Activated CD4-positive, alpha-beta T cell treated with anti-CD3 and anti-CD28 coated beads, Interleukin-2, amount 50 U/mL, for 48 hours (primary cell): ENCODE results near the gene MEIS3.
"Not testable (repeated sequence)": the region's sequence is repeated elsewhere in the genome, so short reads cannot be mapped to it uniquely, and the experiment has no call there.

Experiments used
- DNase-seq, 2 experiments: peaks; one replicate each; pipeline ENCODE4 v3.0.0-alpha.2; 2020

Gene MEIS3

GRCh38 chr19:47381653-47382279 is 37.6 kb downstream of the MEIS3 start:
- DNase-seq, result no peak

- no peak for DNase-seq
Observed at GRCh38 chr19:47381121-47381520, 38.2 kb downstream of the MEIS3 start.

- no peak for DNase-seq
Observed at GRCh38 chr19:47380559-47380958, 38.8 kb downstream of the MEIS3 start.

GRCh38 chr19:47379381-47379938 is 39.9 kb downstream of the MEIS3 start:
- DNase-seq, result no peak

GRCh38 chr19:47378246-47378645 is 41.1 kb downstream of the MEIS3 start:
- DNase-seq, result no peak

GRCh38 chr19:47377801-47378200 is 41.5 kb downstream of the MEIS3 start:
- DNase-seq, result no peak

- no peak for DNase-seq
Observed at GRCh38 chr19:47377208-47377701, 42.1 kb downstream of the MEIS3 start.

GRCh38 chr19:47376589-47377144 is 42.7 kb downstream of the MEIS3 start:
- no peak for DNase-seq

- no peak for DNase-seq
Observed at GRCh38 chr19:47375694-47376588, 43.4 kb downstream of the MEIS3 start.

GRCh38 chr19:47374876-47375693 is 44.2 kb downstream of the MEIS3 start:
- DNase-seq, result no peak

- DNase-seq, result no peak
Observed at GRCh38 chr19:47373246-47374240, 45.8 kb downstream of the MEIS3 start.

GRCh38 chr19:47372603-47373002 is 46.7 kb downstream of the MEIS3 start:
- DNase-seq, result no peak

GRCh38 chr19:47371261-47371660 is 48.1 kb downstream of the MEIS3 start:
- DNase-seq, result no peak

GRCh38 chr19:47370045-47370611 is 49.2 kb downstream of the MEIS3 start:
- DNase-seq, result no peak

GRCh38 chr19:47365455-47365854 is 53.9 kb downstream of the MEIS3 start:
- DNase-seq, result not testable (repeated sequence)

- no peak for DNase-seq
Observed at GRCh38 chr19:47363758-47364531, 55.4 kb downstream of the MEIS3 start.

GRCh38 chr19:47362321-47362720 is 57.0 kb downstream of the MEIS3 start:
- DNase-seq, result no peak

GRCh38 chr19:47358936-47359335 is 60.4 kb downstream of the MEIS3 start:
- DNase-seq, result no peak

- DNase-seq, result no peak
Observed at GRCh38 chr19:47357788-47358680, 61.3 kb downstream of the MEIS3 start.
